ENCODE measurements around the gene MYO15B. TPM values are rescaled to one million over a fixed set of nuclear protein-coding genes. Genes with fewer than 3 reads are reported as not detected.

MYO15B gene
- total RNA-seq: 6.3 and 9.4 TPM in 2 replicates

GRCh38 chr17:75587675-75588595, at the start of gene MYO15B:
Gene MYO15B, plus strand, starts transcription at chr17:75587800. Its CDS starts 258 bp downstream, at chr17:75588058.

GRCh38 chr17:75632863-75633485, 45.4 kb downstream of the MYO15B start, which contains the start of gene SMIM5:
Gene SMIM5, plus strand, starts transcription at chr17:75633434. Its CDS starts 6,768 bp downstream, at chr17:75640202.

GRCh38 chr17:75666959-75667790, 79.6 kb downstream of the MYO15B start, which contains the start of the genes RECQL5 and SAP30BP:
Gene RECQL5, minus strand, starts transcription at chr17:75667154. Its CDS starts 597 bp downstream, at chr17:75666557.
Gene SAP30BP, plus strand, starts transcription at chr17:75667338. Its CDS starts 35 bp downstream, at chr17:75667373.

Other genes starting within 250 kb of the MYO15B start
- gene GRB2, start 182.1 kb upstream of the MYO15B start, total RNA-seq: 84.1 and 87.1 TPM in 2 replicates
- 36.4 and 38.3 TPM in 2 replicates for gene TMEM94, start 131.2 kb upstream of the MYO15B start, total RNA-seq
- 6.2 and 6.6 TPM in 2 replicates for gene CASKIN2, start 72.3 kb upstream of the MYO15B start, total RNA-seq
- gene TSEN54, start 71.3 kb upstream of the MYO15B start, total RNA-seq: 13.5 and 15.7 TPM in 2 replicates
- gene LLGL2, start 62.1 kb upstream of the MYO15B start, total RNA-seq: 0.12 and 0.33 TPM in 2 replicates
- gene SMIM5, start 45.6 kb downstream of the MYO15B start, total RNA-seq: not detected in 2 replicates
- 19.1 and 23.4 TPM in 2 replicates for gene RECQL5, start 79.4 kb downstream of the MYO15B start, total RNA-seq
- 56.0 and 84.6 TPM in 2 replicates for gene SAP30BP, start 79.5 kb downstream of the MYO15B start, total RNA-seq
- gene ITGB4, start 133.7 kb downstream of the MYO15B start, total RNA-seq: under 0.01 and 0.62 TPM in 2 replicates
- 39.5 and 41.5 TPM in 2 replicates for gene GALK1, start 177.4 kb downstream of the MYO15B start, total RNA-seq
- 17.1 and 19.6 TPM in 2 replicates for gene UNK, start 197.0 kb downstream of the MYO15B start, total RNA-seq